Loucy (cell line): ENCODE measurements around the gene PTPRN2.

Experiments
- H2AFZ ChIP-seq: fragments of 200-600 bp; sonication (generic); 2 replicates; pipeline ENCODE4 v1.6.0; 2016; ENCODE audit warnings: antibody characterized with exemption, mild to moderate bottlenecking, low read length, moderate library complexity
- H3F3A ChIP-seq: fragments of 200-600 bp; 2 replicates; pipeline ENCODE4 v1.6.0; 2016; ENCODE audit warnings: antibody characterized with exemption, low read depth, mild to moderate bottlenecking
- H3K27me3 ChIP-seq: fragments of 200-600 bp; sonication (generic); 2 replicates; pipeline ENCODE4 v1.6.1; 2014; ENCODE audit warnings: low read length, mild to moderate bottlenecking; ENCODE audit not compliant: insufficient read depth, poor library complexity, severe bottlenecking
- H3K36me3 ChIP-seq: fragments of 200-600 bp; sonication (generic); 2 replicates; pipeline ENCODE4 v1.6.1; 2016; ENCODE audit warnings: low read length; ENCODE audit not compliant: insufficient read depth
- H3K4me1 ChIP-seq: fragments of 200-600 bp; sonication (generic); 2 replicates; pipeline ENCODE4 v1.5.1; 2014; ENCODE audit warnings: low read length, mild to moderate bottlenecking; ENCODE audit not compliant: insufficient read depth, poor library complexity, severe bottlenecking
- H3K4me2 ChIP-seq: fragments of 200-600 bp; sonication (generic); 2 replicates; pipeline ENCODE4 v1.6.0; 2014; ENCODE audit warnings: antibody characterized with exemption, low read length, low read depth, mild to moderate bottlenecking; ENCODE audit not compliant: poor library complexity, severe bottlenecking
- H3K4me3 ChIP-seq: fragments of 200-600 bp; sonication (generic); 2 replicates; pipeline ENCODE4 v1.5.1; 2014; ENCODE audit warnings: low read length, mild to moderate bottlenecking, mixed read lengths; ENCODE audit not compliant: poor library complexity, severe bottlenecking
- H3K79me2 ChIP-seq: fragments of 200-600 bp; sonication (generic); 2 replicates; pipeline ENCODE4 v1.6.1; 2014; ENCODE audit warnings: low read length; ENCODE audit not compliant: insufficient read depth
- H3K9ac ChIP-seq: fragments of 200-600 bp; sonication (generic); 2 replicates; pipeline ENCODE4 v1.6.0; 2014; ENCODE audit warnings: mild to moderate bottlenecking, low read depth, low read length, moderate library complexity; ENCODE audit not compliant: poor library complexity, severe bottlenecking
- H3K9me2 ChIP-seq: fragments of 200-600 bp; sonication (generic); replicated peaks from 2 replicates; pipeline ENCODE4 v1.6.1; 2016; ENCODE audit warnings: low read depth, low read length, mixed read lengths
- H3K9me3 ChIP-seq: fragments of 200-600 bp; sonication (generic); 2 replicates; pipeline ENCODE4 v1.6.1; 2014; ENCODE audit warnings: mild to moderate bottlenecking, antibody characterized with exemption, low read length, low read depth; ENCODE audit not compliant: insufficient read depth
- H4K20me1 ChIP-seq: fragments of 200-600 bp; sonication (generic); 2 replicates; pipeline ENCODE4 v1.6.0; 2014; ENCODE audit warnings: antibody characterized with exemption, low read length, mild to moderate bottlenecking; ENCODE audit not compliant: insufficient read depth, poor library complexity, severe bottlenecking
- EZH2phosphoT487 ChIP-seq: fragments of 200-600 bp; IDR thresholded peaks from 2 replicates; pipeline ENCODE4 v1.6.1; 2018; ENCODE audit warnings: antibody characterized with exemption, mild to moderate bottlenecking, moderate library complexity, borderline replicate concordance
- TF ChIP-seq, protein P1 (sequence below): fragments of 200-600 bp; sonication (generic); conservative IDR thresholded peaks from 2 replicates; pipeline ENCODE4 v1.5.1; 2014; ENCODE audit warnings: mild to moderate bottlenecking, antibody characterized with exemption, low read length

Gene PTPRN2

DNA sequence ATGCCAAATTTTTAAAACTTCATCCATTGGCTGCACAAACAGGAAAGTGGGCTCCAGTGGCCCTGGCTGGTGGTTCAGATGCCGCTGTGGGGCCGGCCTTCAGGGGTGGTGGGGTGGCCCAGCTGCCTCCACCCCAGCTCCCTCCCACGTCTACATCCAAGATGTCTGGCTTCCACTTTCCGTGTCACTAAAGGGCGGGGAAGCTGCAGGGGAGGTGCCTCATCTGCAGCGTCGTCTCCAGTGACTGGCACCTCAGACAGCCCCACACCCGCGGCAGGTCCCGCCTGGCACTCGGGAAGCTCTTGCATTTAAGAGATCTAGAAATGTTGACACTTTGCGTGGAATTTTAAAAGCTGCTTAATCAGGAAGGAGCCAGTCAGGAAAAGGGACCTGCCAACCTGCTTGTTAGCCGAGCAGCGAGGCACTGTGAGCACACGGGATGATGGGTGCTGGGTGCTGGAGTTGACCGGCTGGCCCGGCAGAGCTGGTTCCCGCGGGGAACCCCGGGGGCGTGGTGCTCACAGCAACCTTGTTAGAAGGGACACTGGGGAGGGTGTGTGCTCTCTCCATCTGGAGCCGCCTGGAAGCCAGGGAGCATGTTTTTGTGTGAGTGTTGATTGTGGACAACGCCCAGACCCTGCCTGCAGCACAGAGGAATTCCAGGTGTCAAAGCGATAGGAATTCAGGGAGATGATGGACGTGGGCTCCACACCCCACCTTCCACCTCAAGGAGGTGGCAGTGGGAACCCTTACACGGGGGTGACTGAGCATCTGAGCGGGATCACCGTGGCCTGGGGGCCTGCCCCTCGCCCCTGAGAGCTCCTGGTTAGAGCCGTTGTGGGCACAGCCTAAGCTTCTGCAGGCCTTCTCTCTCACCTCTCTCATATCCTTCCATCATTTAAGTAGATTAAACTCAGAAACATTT, 320.5 kb downstream of the PTPRN2 start:
- Histone ChIP-seq H4K20me1 (no peaks in the 10 kb centered on the region), H3K9me3 (peaks cover 19% of the 10 kb centered on the region; the same call in 1 of the 2 replicates), H3K4me2 (no peak overlapping the region), H3K36me3 (no peaks in the 10 kb centered on the region), H3K27me3 (no peaks in the 10 kb centered on the region), H2AFZ (no peak overlapping the region), H3K4me3 (no peak overlapping the region), H3K79me2 (no peaks in the 10 kb centered on the region), H3K9me2 (no peaks in the 10 kb centered on the region), H3F3A (no peaks in the 10 kb centered on the region), H3K9ac (no peak overlapping the region), H3K4me1 (no peaks in the 10 kb centered on the region)
- no peak for TF ChIP-seq EZH2phosphoT487
- TF ChIP-seq, protein P1, sequence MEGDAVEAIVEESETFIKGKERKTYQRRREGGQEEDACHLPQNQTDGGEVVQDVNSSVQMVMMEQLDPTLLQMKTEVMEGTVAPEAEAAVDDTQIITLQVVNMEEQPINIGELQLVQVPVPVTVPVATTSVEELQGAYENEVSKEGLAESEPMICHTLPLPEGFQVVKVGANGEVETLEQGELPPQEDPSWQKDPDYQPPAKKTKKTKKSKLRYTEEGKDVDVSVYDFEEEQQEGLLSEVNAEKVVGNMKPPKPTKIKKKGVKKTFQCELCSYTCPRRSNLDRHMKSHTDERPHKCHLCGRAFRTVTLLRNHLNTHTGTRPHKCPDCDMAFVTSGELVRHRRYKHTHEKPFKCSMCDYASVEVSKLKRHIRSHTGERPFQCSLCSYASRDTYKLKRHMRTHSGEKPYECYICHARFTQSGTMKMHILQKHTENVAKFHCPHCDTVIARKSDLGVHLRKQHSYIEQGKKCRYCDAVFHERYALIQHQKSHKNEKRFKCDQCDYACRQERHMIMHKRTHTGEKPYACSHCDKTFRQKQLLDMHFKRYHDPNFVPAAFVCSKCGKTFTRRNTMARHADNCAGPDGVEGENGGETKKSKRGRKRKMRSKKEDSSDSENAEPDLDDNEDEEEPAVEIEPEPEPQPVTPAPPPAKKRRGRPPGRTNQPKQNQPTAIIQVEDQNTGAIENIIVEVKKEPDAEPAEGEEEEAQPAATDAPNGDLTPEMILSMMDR: no peak

DNA sequence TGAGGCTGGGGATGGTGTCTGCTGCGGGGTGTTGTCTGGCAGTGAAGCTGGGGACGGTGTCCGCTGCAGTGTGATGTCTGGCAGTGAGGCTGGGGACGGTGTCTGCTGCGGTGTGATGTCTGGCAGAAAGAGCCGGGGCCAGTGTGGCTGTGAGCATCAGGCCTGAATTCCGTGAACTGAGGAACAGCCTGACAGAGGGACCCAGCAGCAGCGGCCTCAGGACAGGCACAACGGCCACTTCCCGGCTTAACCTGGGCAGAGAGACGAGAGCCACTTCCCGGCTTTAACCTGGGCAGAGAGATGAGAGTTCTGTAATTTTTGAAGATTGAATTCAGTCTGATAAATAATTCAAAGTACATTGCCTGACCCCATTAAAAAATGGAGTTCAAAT, 321.2 kb downstream of the PTPRN2 start:
- H3K4me2 ChIP-seq: no peak overlapping the region
- H3K9me2 ChIP-seq: no peaks in the 10 kb centered on the region
- no peaks in the 10 kb centered on the region for H3K79me2 ChIP-seq
- H3K9me3 ChIP-seq: peaks cover 24% of the 10 kb centered on the region; the same call in 1 of the 2 replicates
- no peak overlapping the region for H2AFZ ChIP-seq
- H3K27me3 ChIP-seq: no peaks in the 10 kb centered on the region
- H3K9ac ChIP-seq: no peak overlapping the region
- no peaks in the 10 kb centered on the region for H3K4me1 ChIP-seq
- H3K4me3 ChIP-seq: no peak overlapping the region
- no peaks in the 10 kb centered on the region for H3K36me3 ChIP-seq
- no peaks in the 10 kb centered on the region for H4K20me1 ChIP-seq
- H3F3A ChIP-seq: no peaks in the 10 kb centered on the region
- TF ChIP-seq, protein P1: no peak
- TF ChIP-seq EZH2phosphoT487: no peak

DNA sequence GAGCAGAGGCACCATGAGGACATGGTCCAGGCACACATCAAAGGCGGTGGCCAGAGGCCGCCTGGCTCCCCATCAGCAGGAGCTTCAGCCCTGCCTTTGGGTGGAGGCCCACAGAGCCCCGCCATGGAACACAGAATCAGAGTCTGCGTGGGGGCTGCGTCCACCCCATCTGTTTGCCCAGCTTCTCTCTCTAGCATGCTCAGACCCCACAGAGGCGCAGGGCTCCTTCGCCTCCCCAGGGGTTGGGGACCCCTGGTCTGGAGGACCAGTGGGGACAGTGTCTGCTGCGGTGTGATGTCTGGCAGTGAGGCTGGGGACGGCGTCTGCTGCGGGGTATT, 321.9 kb downstream of the PTPRN2 start:
- Histone ChIP-seq H3K4me3 (no peak overlapping the region), H3K4me2 (no peak overlapping the region), H3K9me2 (no peaks in the 10 kb centered on the region), H3K4me1 (no peaks in the 10 kb centered on the region), H3K27me3 (no peaks in the 10 kb centered on the region), H3K9me3 (peaks cover 29% of the 10 kb centered on the region; the same call in 1 of the 2 replicates), H3K9ac (no peak overlapping the region), H3K36me3 (no peaks in the 10 kb centered on the region), H3F3A (no peaks in the 10 kb centered on the region), H4K20me1 (no peaks in the 10 kb centered on the region), H3K79me2 (no peaks in the 10 kb centered on the region), H2AFZ (no peak overlapping the region)
- TF ChIP-seq, protein P1: no peak
- no peak for TF ChIP-seq EZH2phosphoT487
